ENCODE data around the gene ERC2.

DNA sequence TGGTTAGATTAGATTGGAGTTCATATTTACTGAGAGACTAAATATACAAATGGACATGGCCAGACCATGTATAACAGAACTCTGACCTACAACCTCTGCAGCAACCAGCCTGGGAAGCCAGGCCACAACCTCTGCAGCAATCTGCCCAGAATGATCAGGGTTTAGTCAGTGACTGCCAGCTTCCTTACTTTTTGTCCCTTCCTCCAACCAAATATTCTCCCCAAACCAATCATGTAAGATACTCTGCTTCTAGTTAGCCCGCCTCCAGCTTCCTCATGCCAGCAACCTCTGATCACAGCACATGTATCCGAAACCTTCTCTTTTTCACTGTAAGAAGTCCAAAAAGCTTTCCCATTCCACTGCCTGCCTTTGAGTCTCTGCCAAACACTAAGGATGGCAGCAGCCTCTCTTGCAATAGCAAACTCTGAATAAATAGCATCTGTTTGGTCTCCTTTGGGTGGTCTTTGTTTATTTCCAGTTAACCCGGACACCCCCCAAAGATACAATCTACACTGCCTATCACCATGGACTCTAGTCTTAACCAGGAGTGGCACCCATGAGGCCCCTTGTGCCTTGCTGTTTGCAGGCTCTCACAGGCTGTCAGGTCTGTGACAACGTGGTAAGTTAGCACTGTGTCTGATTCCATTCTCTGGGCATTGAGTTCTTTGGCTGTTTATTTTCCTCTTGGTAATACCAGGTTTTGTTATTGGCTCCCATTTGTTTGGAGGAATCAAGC, 102.2 kb downstream of the ERC2 start:
- TF ChIP-seq, protein P1, sequence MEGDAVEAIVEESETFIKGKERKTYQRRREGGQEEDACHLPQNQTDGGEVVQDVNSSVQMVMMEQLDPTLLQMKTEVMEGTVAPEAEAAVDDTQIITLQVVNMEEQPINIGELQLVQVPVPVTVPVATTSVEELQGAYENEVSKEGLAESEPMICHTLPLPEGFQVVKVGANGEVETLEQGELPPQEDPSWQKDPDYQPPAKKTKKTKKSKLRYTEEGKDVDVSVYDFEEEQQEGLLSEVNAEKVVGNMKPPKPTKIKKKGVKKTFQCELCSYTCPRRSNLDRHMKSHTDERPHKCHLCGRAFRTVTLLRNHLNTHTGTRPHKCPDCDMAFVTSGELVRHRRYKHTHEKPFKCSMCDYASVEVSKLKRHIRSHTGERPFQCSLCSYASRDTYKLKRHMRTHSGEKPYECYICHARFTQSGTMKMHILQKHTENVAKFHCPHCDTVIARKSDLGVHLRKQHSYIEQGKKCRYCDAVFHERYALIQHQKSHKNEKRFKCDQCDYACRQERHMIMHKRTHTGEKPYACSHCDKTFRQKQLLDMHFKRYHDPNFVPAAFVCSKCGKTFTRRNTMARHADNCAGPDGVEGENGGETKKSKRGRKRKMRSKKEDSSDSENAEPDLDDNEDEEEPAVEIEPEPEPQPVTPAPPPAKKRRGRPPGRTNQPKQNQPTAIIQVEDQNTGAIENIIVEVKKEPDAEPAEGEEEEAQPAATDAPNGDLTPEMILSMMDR (IDR thresholded peaks at IDR 0.05), result no peak
- TF ChIP-seq POLR2A (IDR thresholded peaks at IDR 0.05), result no peak

Measured in upper lobe of left lung (tissue), 4 donors.